SK-N-SH (cell line): ENCODE data around the gene DENND2D. TPM values are rescaled to one million over a fixed set of nuclear protein-coding genes. Genes with fewer than 3 reads are reported as not detected.

Experiments
- CTCF ChIA-PET: fragments of 300-600, 350-600 bp; formaldehyde crosslinking; extraction: SDS; loops from one replicate; lab custom pipeline; 2021; lab: Yijun Ruan, JAX
- POLR2A ChIA-PET: fragments of 350-600 bp; sonication (Branson Sonifier 250); formaldehyde crosslinking; extraction: SDS; loops from one replicate; lab custom pipeline; 2020; ENCODE audit warnings: antibody characterized with exemption, inconsistent platforms; lab: Yijun Ruan, JAX
- DNase-seq: peaks from one replicate; pipeline ENCODE4 v3.0.0; 2012
- H2AFZ ChIP-seq: fragments of 200-600 bp; sonication (generic); 2 replicates; pipeline ENCODE4 v1.8.1; 2016; ENCODE audit warnings: antibody characterized with exemption, mild to moderate bottlenecking, low read depth
- H3F3A ChIP-seq: fragments of 200-600 bp; sonication (generic); replicated peaks from 2 replicates; pipeline ENCODE3; 2016; ENCODE audit warnings: antibody characterized with exemption, mild to moderate bottlenecking; ENCODE audit not compliant: insufficient read depth
- H3K27ac ChIP-seq, 2 experiments: fragments of 200-500 bp in 1 of 2; fragments of 200-600 bp in 1 of 2; sonication (Bioruptor generic) in 1 of 2; sonication (generic), shearing (Covaris generic) in 1 of 2; 2 replicates each; pipeline versions ENCODE4 v1.5.1 to v1.6.1; 2014 to 2016; ENCODE audit warnings: low read depth in 2 of 2, inconsistent platforms in 1 of 2, low read length in 1 of 2, mild to moderate bottlenecking in 1 of 2, mixed read lengths in 1 of 2
- H3K27me3 ChIP-seq: fragments of 200-600 bp; sonication (generic), shearing (Covaris generic); 2 replicates; pipeline ENCODE4 v1.6.1; 2016; ENCODE audit warnings: mixed run types; ENCODE audit not compliant: insufficient read depth
- H3K36me3 ChIP-seq, 2 experiments: fragments of 200-500 bp in 1 of 2; fragments of 200-600 bp in 1 of 2; sonication (Bioruptor generic) in 1 of 2; sonication (generic) in 1 of 2; replicated peaks in 1 of 2; 2 replicates each; pipeline versions ENCODE3 to v1.5.1; 2014 to 2016; ENCODE audit warnings: low read length in 1 of 2, mild to moderate bottlenecking in 1 of 2; ENCODE audit not compliant: insufficient read depth in 2 of 2, control insufficient read depth in 1 of 2
- H3K4me1 ChIP-seq, 2 experiments: fragments of 200-500 bp in 1 of 2; fragments of 200-600 bp in 1 of 2; sonication (Bioruptor generic) in 1 of 2; sonication (generic), shearing (Covaris generic) in 1 of 2; 2 replicates each; pipeline versions ENCODE4 v1.5.1 to v1.6.1; 2014 to 2016; ENCODE audit warnings: low read depth in 1 of 2, low read length in 1 of 2, mixed run types in 1 of 2; ENCODE audit not compliant: insufficient read depth in 2 of 2, control insufficient read depth in 1 of 2
- H3K4me2 ChIP-seq: fragments of 200-600 bp; sonication (generic), shearing (Covaris generic); 2 replicates; pipeline ENCODE4 v1.6.1; 2017; ENCODE audit warnings: mixed run types
- H3K4me3 ChIP-seq, 2 experiments: fragments of 200-500 bp in 1 of 2; fragments of 200-600 bp in 1 of 2; sonication (Bioruptor generic) in 1 of 2; sonication (generic), shearing (Covaris generic) in 1 of 2; 2 replicates each; pipeline versions ENCODE4 v1.5.1 to v1.8.1; 2014 to 2016; ENCODE audit warnings: low read depth in 2 of 2, inconsistent platforms in 1 of 2, low read length in 1 of 2, mild to moderate bottlenecking in 1 of 2, mixed read lengths in 1 of 2, moderate library complexity in 1 of 2
- H3K79me2 ChIP-seq: fragments of 200-600 bp; sonication (generic); 2 replicates; pipeline ENCODE4 v1.8.1; 2017; ENCODE audit warnings: mild to moderate bottlenecking; ENCODE audit not compliant: insufficient read depth
- H3K9ac ChIP-seq: fragments of 200-600 bp; sonication (generic); 2 replicates; pipeline ENCODE4 v1.6.1; 2017; ENCODE audit warnings: mixed run types
- H3K9me2 ChIP-seq: fragments of 200-600 bp; sonication (generic); 2 replicates; pipeline ENCODE4 v1.6.1; 2017; ENCODE audit warnings: mixed run types
- H3K9me3 ChIP-seq: fragments of 200-600 bp; sonication (generic); 2 replicates; pipeline ENCODE4 v1.6.1; 2017; ENCODE audit warnings: mixed run types, mild to moderate bottlenecking, moderate library complexity
- H4K20me1 ChIP-seq: fragments of 200-600 bp; sonication (generic); 2 replicates; pipeline ENCODE4 v1.6.1; 2017; ENCODE audit warnings: mild to moderate bottlenecking, mixed run types; ENCODE audit not compliant: insufficient read depth
- EZH2phosphoT487 ChIP-seq: fragments of 200-600 bp; sonication (generic); IDR thresholded peaks from 2 replicates; pipeline ENCODE4 v1.6.1; 2017; ENCODE audit warnings: low read depth, mixed run types, mild to moderate bottlenecking, antibody characterized with exemption, moderate library complexity, borderline replicate concordance
- FOSL2 ChIP-seq: IDR thresholded peaks from 2 replicates; pipeline ENCODE4 v1.4.0; 2012; ENCODE audit warnings: low read depth, mild to moderate bottlenecking, moderate library complexity, borderline replicate concordance
- FOXM1 ChIP-seq: IDR thresholded peaks from 2 replicates; pipeline ENCODE4 v1.4.0; 2012; ENCODE audit warnings: low read depth, mild to moderate bottlenecking
- GABPA ChIP-seq: IDR thresholded peaks from 2 replicates; pipeline ENCODE4 v1.4.0; 2012; ENCODE audit warnings: low read depth, mild to moderate bottlenecking
- GATA2 ChIP-seq: sonication (generic); formaldehyde crosslinking; IDR thresholded peaks from 2 replicates; pipeline ENCODE4 v1.5.0; 2020; ENCODE audit warnings: mild to moderate bottlenecking, missing genetic modification reagents
- NFIC ChIP-seq: IDR thresholded peaks from 2 replicates; pipeline ENCODE4 v1.4.0; 2012; ENCODE audit warnings: borderline replicate concordance
- RAD21 ChIP-seq: IDR thresholded peaks from 2 replicates; pipeline ENCODE4 v1.6.1; 2012; ENCODE audit warnings: mild to moderate bottlenecking, low read length
- RFX5 ChIP-seq: IDR thresholded peaks from 2 replicates; pipeline ENCODE4 v1.6.1; 2012; ENCODE audit warnings: mild to moderate bottlenecking, improper control_type of control experiment, low read length
- RXRA ChIP-seq: IDR thresholded peaks from 2 replicates; pipeline ENCODE4 v1.4.0; 2012; ENCODE audit warnings: low read depth, mild to moderate bottlenecking, borderline replicate concordance
- SIN3A ChIP-seq: IDR thresholded peaks from 2 replicates; pipeline ENCODE4 v1.6.1; 2012; ENCODE audit warnings: low read depth, mild to moderate bottlenecking, low read length, moderate library complexity, borderline replicate concordance
- TCF12 ChIP-seq: IDR thresholded peaks from 2 replicates; pipeline ENCODE4 v1.4.0; 2012
- TEAD4 ChIP-seq: IDR thresholded peaks from 2 replicates; pipeline ENCODE4 v1.4.0; 2012; ENCODE audit warnings: mild to moderate bottlenecking, borderline replicate concordance; ENCODE audit not compliant: insufficient read depth
- YY1 ChIP-seq: IDR thresholded peaks from 2 replicates; pipeline ENCODE4 v1.4.0; 2012; ENCODE audit warnings: low read depth, mild to moderate bottlenecking
- WGBS: methylation state at CpG from one replicate; pipeline ENCODE4 v1.1.6; 2017; ENCODE audit warnings: low lambda C conversion rate; 5-methylcytosine and 5-hydroxymethylcytosine counted together
- polyA plus RNA-seq, 3 experiments: library from polyadenylated mRNA; depleted of rRNA; stranded (reverse); fragments of >200 nt; gene quantifications; 2 replicates each; pipeline ENCODE4 v1.2.3, GENCODE V29; 2012

Gene DENND2D
- polyA plus RNA-seq, 1 of the 3 experiments (the other 2 are of a cell fraction), result 1.3 TPM

GRCh38 chr1:111141245-111142220 is 58.9 kb downstream of the DENND2D start:
- CTCF ChIA-PET, result interaction anchor here (0.6 to 1.2 kb wide), 2 partner anchors 53 to 267 kb away, joined by 3 read pairs; no protein-coding TSS in a partner anchor
- peak overlapping the region; percentile 85 for H2AFZ ChIP-seq

GRCh38 chr1:111140680-111140967 is 59.8 kb downstream of the DENND2D start:
- 0 out of 2 replicates have a peak, but pooled peaks have one; percentile 6 for TF ChIP-seq SIN3A
- no peak for TF ChIP-seq RXRA
- no peak for DNase-seq
- CTCF ChIA-PET, result interaction anchor here (0.6 kb wide), 1 partner anchor 268 kb away, joined by 3 read pairs; no protein-coding TSS in a partner anchor
- POLR2A ChIA-PET, result no interaction called here
- Histone ChIP-seq H3K27ac (peak overlapping the region; percentile 82 to 98), H4K20me1 (peaks cover 5% of the 10 kb centered on the region; the same call in 1 of the 2 replicates), H3F3A (no peaks in the 10 kb centered on the region), H3K9me3 (no peaks in the 10 kb centered on the region), H3K4me3 (peak overlapping the region; percentile 89 to 94), H3K27me3 (no peaks in the 10 kb centered on the region), H3K4me1 (peaks cover 7 to 15% of the 10 kb centered on the region in 2 experiments; a peak in 3 of 4 replicates), H3K79me2 (peaks cover 83% of the 10 kb centered on the region), H3K4me2 (peak overlapping the region; percentile 92), H3K9me2 (no peaks in the 10 kb centered on the region), H2AFZ (peak overlapping the region; percentile 85; the same call in 1 of the 2 replicates), H3K9ac (peak overlapping the region; percentile 86), H3K36me3 (peaks cover 3 to 18% of the 10 kb centered on the region in 2 experiments)
- WGBS, result 3% methylated on average over 6 of the region's 9 CpGs

More at GRCh38 chr1:111141245-111142220, 58.9 kb downstream of the DENND2D start:
- no peaks in the 10 kb centered on the region for H3K9me3 ChIP-seq
- peak overlapping the region in 1 of 2 experiments; percentile 82; a peak in 1 of 4 replicates for H3K27ac ChIP-seq
- H3K79me2 ChIP-seq, result peaks cover 85% of the 10 kb centered on the region
- no peaks in the 10 kb centered on the region for H3K9me2 ChIP-seq
- H3K4me1 ChIP-seq, result peaks cover 7 to 21% of the 10 kb centered on the region in 2 experiments; a peak in 3 of 4 replicates
- WGBS, result 39% methylated on average over 5 of the region's 5 CpGs
- POLR2A ChIA-PET, result no interaction called here
- peaks cover 7 to 13% of the 10 kb centered on the region in 2 experiments for H3K36me3 ChIP-seq
- DNase-seq, result no peak
- H3K27me3 ChIP-seq, result no peaks in the 10 kb centered on the region
- no peak for TF ChIP-seq FOXM1
- no peak for TF ChIP-seq GABPA
- TF ChIP-seq TCF12, result no peak
- TF ChIP-seq FOSL2, result no peak
- no peak for TF ChIP-seq YY1
- no peak for TF ChIP-seq NFIC
- TF ChIP-seq RFX5, result no peak
- no peak for TF ChIP-seq GATA2 (CRISPR knock-in tag)
- no peak for TF ChIP-seq TEAD4
- TF ChIP-seq RAD21, result no peak
- no peak for TF ChIP-seq EZH2phosphoT487
- peak overlapping the region; percentile 86 for H3K9ac ChIP-seq
- peak overlapping the region; percentile 89 to 94 for H3K4me3 ChIP-seq
- H4K20me1 ChIP-seq, result peaks cover 5% of the 10 kb centered on the region; the same call in 1 of the 2 replicates
- H3F3A ChIP-seq, result no peaks in the 10 kb centered on the region
- H3K4me2 ChIP-seq, result peak overlapping the region; percentile 92
